ENCODE measurements around the gene RNF5.
"Not testable (repeated sequence)": the region's sequence is repeated elsewhere in the genome, so short reads cannot be mapped to it uniquely, and the experiment has no call there.

RNF5 gene

DNA sequence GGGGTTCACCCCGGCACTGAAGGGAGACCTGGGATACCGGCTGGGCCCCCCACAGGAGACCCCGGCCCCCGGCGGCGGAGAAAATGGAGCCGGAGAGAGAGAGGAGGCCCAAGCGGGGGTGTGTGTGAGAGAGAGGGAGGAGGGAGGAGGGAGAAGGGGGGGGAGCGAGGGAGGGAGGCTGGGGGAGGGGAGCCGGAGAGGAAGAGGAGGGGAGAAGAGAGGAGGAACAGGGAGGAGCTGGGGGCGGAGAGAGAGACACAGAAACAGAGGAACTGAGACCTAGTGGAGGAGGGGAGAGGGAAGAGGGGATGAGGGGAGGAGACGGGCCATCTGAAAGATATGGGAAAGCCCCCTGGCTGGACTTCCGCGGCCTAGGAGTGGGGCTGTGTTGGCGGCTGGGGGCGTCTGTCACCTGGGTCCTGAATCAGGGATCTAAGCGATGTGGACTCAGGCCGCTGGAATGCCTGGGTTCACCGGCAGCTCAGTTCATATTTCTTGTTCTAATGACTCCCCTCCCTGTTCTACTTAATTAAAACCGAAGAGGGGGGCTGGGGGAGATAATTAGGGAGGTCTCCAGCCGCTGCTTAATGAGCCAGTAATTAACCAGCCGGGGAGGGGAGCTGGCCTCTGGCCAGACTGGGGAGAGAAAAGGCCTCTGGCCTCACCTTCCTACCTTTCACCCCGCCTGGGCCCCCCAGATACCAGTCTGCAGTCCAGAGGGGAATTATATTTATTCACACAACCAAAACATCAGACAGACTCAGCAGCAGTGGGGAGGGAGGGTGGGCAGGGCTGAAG, 12.0 kb downstream of the RNF5 start, which contains the start of gene PBX2:
TSS of gene PBX2 (minus strand) at position 149 of the 798 bp plus-strand sequence. CDS start 287 bp downstream, outside the sequence.
- DNase-seq, result peak; percentile 97

- DNase-seq, result no peak
Measured at GRCh38 chr6:32190911-32191677, 12.9 kb downstream of the RNF5 start.

DNA sequence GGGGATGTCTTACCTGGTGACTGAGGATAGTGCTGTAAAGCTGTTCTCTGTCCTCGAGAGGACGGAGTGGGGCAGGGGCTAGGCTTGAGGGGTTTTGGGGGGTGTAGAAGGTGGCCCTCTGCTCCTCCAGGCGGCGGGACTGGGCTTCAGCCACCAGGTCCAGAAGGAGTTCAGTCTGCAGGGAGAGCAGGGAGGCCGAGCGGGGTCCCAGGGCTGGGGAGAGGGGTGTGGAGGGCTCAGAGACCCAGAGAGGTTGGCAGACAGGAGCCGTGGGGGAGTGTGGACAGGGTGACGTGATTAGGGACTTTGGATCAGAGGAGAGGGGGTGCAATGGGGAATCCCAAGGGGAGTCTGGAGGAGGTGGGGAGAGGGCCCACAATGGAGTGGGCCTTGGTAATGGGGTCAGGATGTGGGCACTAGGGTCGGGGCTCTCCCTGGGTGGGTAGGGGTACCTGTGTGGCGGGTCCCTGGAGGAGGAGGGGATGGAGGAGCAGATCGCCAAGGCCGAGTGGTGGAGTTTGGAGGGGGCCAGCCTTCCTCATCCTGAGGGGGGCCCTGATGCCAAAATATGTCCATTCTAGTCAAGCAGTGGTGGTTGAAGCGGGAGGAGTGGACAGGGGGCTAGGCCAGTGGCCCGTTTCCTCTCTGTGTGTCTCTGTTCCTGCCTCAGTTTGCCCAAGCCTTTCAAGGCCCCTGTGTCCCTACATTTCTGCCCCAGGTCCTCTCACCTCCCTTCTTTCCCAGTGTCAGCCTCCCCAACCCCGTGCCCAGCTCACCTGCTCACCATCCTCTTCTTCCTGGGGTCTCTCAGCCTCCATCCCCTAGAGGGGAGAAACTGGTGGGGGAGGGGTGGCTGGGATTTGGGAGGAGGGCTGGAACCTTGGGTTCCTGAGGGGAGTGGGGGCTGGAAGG, 13.7 kb downstream of the RNF5 start:
- DNase-seq, result no peak

GRCh38 chr6:32192608-32193039, 14.4 kb downstream of the RNF5 start, which contains the start of gene GPSM3:
GPSM3 (minus strand) TSS chr6:32192643; CDS start chr6:32192513, 130 bp downstream.
- peak; percentile 58 for DNase-seq

- DNase-seq, result not testable (repeated sequence)
Measured at GRCh38 chr6:32193096-32193495, 14.9 kb downstream of the RNF5 start.

- DNase-seq, result no peak
Measured at GRCh38 chr6:32194388-32194787, 16.2 kb downstream of the RNF5 start.

GRCh38 chr6:32194825-32195651, 16.8 kb downstream of the RNF5 start:
- peak; percentile 57 for DNase-seq

- peak; percentile 100 for DNase-seq
Measured at GRCh38 chr6:32195652-32195901, 17.4 kb downstream of the RNF5 start.

DNA sequence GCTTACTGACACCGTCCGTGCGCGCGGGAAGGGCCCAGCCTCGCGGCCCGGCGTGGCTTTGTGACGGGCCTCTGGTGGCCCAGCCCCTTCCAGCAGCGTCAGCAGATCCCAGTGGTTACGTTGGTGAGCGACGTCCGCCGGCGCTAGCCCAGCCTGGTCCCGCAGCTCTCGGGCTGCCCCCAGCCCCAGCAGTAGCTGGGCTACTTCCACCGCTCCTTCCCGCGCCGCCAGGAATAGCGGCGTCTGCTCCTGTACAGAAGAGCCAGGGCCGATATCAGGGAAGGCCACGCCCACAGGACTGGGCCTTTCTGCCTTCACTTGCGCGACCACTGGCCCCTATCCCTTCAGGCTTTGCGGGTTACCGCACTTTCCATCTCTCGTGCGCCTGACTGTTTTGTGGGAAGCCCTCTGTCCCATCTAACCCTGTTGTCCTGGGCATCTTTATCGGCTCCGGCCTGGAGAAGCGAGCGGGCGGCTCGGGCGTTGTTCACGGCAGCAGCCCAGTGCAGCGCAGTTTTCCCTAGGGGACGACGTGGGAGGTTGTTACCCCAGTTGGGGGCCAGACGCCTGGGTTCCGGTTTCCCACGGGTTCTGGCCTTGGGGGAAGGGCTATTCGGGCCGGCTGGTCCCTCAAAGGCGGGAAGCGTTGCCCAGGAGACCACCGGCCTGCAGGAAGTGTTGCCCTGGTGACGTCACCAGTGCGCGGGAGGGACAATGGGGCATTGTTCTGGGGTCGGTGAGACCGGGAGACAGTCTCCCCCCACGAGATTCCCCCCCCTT, 17.9 kb downstream of the RNF5 start:
- peak; percentile 96 for DNase-seq

DNA sequence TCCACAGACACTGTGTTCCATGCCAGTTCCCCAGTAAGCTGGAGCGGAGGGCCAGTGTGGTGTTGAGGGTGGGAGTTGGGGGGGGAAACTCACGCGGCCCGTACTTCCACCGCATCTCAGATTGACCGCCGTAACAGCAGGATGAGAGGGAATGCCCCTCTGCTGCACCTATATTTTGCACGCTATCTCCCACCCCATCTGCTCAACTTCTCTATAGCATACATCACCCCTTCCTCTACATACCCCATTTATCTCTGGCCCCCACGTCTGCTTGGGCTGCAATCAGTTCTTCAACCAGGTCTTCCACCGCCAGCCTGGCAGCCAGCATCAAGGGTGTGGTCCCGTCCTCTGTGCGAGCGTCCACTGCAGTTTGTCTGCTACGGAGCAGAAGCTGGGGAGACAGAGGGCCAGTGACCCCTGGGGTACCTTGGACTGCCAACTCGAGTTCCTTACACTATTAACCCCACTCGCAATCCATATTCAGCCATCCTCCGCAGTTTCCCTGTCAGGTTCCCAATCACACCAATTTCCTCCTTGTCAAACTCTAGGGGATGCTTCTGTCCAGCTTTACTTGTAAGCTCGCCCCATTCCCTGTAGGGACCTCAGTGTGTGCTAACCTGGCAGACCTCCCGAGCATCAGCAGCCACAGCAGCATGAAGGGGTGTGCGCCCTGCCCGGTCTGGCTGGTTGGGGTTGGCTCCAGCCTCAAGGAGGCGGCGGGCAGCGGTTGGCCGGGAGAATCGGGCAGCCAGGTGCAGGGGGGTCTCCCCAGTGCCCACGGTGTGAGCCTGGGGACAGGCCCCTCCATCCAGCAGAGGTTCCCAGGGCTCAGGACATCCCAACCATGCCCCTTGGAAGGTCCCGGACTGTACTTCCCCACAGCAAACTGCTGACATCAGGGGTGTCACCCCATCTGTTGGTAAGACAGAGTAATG, 18.7 kb downstream of the RNF5 start:
- DNase-seq, result peak; percentile 62

DNA sequence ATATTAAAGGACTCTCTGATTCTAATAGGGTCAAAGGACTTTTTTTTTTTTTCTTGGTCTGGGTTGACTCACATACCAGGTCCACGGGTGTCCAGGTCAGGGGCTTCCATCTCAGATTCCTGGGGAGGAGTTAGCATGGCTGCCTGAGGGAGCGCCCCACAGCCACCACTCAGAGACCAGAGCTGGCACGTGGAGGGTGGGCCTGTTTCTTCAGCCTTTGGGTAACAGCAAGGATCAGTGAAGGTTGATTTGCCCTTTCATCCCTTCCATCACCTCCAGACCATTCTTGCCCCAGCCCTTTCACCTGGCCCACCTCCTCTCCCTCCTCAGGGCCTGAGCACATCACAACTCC, 20.1 kb downstream of the RNF5 start:
- DNase-seq, result no peak

- no peak for DNase-seq
Measured at GRCh38 chr6:32198866-32199265, 20.7 kb downstream of the RNF5 start.

DNA sequence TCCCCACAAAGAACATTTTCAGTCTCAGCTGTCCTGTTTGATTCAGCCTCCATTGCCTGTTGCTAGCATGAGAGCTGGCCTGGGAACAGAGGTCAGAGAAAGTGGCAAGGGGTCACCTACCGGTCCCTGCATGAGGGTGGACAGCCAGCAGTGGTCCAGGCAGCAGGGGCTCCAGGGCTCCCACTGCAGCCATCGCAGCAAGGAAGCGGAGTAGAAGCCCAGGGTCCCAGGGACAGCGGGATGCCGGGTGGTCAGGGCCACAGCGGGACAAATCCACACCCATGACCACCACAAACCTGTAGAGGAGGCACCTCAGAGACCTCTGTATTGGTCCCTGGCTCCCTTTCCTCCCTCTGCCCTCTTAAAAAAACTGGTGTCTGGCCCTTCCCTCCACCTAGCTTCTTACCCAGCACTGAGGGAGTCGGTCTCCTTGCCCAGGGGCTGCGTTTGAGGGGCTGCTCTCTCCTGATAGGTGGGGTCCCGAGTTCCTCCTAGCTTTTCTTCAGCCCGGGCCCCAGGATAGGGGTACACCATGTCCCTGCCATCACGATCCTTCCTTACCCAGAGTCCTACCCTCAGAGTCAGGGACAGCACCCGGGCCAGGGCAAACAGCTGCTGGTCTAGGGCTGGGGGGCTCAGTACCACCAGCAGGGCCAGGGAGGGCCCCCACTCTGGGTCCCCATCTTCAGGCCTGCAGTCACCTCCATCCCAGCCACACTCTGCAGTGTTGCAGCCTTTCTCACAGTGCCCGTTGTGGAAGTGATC, 22.7 kb downstream of the RNF5 start:
- no peak for DNase-seq

GRCh38 chr6:32202186-32202585, 24.0 kb downstream of the RNF5 start:
- no peak for DNase-seq

- DNase-seq, result no peak
Measured at GRCh38 chr6:32203426-32204267, 25.4 kb downstream of the RNF5 start.

GRCh38 chr6:32204268-32204715, 26.1 kb downstream of the RNF5 start:
- DNase-seq, result no peak

DNA sequence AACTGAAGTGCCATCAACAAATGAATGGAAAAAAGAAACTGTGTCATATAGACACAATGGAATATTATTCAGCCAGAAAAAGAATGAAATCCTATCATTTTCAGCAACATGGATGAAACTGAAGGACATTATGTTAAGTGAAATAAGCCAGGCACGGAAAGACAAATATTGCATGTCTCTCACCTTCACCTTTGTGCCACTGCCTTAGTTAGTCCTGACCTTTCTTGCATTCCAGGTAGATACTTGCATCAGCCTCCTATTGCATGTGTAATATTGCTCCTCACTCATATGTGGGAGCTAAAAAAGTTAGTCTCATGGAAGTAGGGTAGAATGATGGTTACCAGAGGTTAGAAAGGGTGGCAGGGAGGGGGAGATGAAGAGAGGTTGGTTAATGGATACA, 30.8 kb downstream of the RNF5 start:
- no peak for DNase-seq

DNA sequence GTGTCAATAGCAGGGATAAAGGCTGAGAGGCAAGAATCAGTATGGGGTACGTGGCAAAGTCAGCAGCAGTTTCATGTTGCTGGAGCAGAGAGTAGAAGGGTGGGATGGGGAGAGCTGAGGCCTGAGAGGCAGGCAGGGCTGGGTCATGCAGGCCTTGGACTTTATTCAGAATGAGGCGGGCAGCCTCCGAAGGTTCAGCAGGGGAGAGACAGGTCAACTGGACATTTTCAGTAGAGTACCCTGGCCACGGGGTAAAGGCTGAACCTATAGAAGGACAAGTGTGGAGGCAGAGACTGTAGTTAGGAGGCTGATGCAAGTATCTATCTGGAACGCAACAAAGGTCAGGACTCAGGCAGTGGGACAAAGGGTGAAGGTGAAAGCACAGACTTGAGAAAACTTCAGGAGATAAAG, 32.0 kb downstream of the RNF5 start:
- DNase-seq, result no peak

All from right hindlimb (tissue), 1 donor.